Calu3 (cell line): Measurements from ENCODE around the gene AK9. TPM values are rescaled to one million over a fixed set of nuclear protein-coding genes. Genes with fewer than 3 reads are reported as not detected.

Experiments used
- BruUV-seq: library from RNA; stranded (reverse); fragments of 400-500 nt; replicated peaks from 2 replicates; lab custom pipeline; 2021; lab: Mats Ljungman, UMichigan
- CTCF ChIA-PET: fragments of 300-600 bp; sonication (Branson Sonifier 250); formaldehyde crosslinking; loops from one replicate; lab custom pipeline; 2022; ENCODE audit warnings: antibody characterized with exemption; lab: Charles Lee
- DNase-seq: peaks from one replicate; pipeline ENCODE4 v3.0.0; 2022
- H3K27ac Mint-ChIP-seq: one replicate; pipeline ENCODE4 v1.8.0; 2022; ENCODE audit warnings: mixed read lengths; ENCODE audit not compliant: unreplicated experiment
- H3K27me3 Mint-ChIP-seq: one replicate; pipeline ENCODE4 v1.8.0; 2022; ENCODE audit warnings: mixed read lengths; ENCODE audit not compliant: unreplicated experiment
- H3K36me3 Mint-ChIP-seq: one replicate; pipeline ENCODE4 v1.8.0; 2022; ENCODE audit warnings: mild to moderate bottlenecking, moderate library complexity, mixed read lengths; ENCODE audit not compliant: insufficient read depth, unreplicated experiment
- H3K4me1 Mint-ChIP-seq: one replicate; pipeline ENCODE4 v1.8.0; 2022; ENCODE audit warnings: mild to moderate bottlenecking, low read depth, mixed read lengths; ENCODE audit not compliant: unreplicated experiment
- H3K4me3 Mint-ChIP-seq: one replicate; pipeline ENCODE4 v1.8.0; 2022; ENCODE audit warnings: mild to moderate bottlenecking, low read depth, moderate library complexity, mixed read lengths; ENCODE audit not compliant: unreplicated experiment
- H3K9me3 Mint-ChIP-seq: one replicate; pipeline ENCODE4 v1.8.0; 2022; ENCODE audit warnings: low read depth, mixed read lengths; ENCODE audit not compliant: unreplicated experiment
- CTCF ChIP-seq: fragments of 200-600 bp; IDR thresholded peaks from one replicate; pipeline ENCODE4 v1.8.0; 2022; ENCODE audit warnings: antibody characterized with exemption; ENCODE audit not compliant: unreplicated experiment
- intact Hi-C: fragments of 100-400 bp; cut with micrococcal nuclease; formaldehyde crosslinking; loops from one replicate; pipeline ENCODE4 v1.10.0; 2022; ENCODE audit not compliant: unreplicated experiment
- total RNA-seq: library from RNA; stranded (reverse); gene quantifications from 2 replicates; pipeline ENCODE4 v1.2.3, GENCODE V29; 2022

Gene AK9
- total RNA-seq, 1 experiment from 2014 or later, result 7.6 TPM

GRCh38 chr6:109484122-109484521 is 206.9 kb downstream of the AK9 start:
- CTCF ChIA-PET, result interaction anchor here (0.9 kb wide), 1 partner anchor 207 kb away, joined by 3 read pairs; no protein-coding TSS in a partner anchor
- TF ChIP-seq CTCF, result no peak
- intact Hi-C loops, result no loop called here

GRCh38 chr6:109483735-109484057 is 207.3 kb downstream of the AK9 start:
- intact Hi-C loops, result no loop called here
- CTCF ChIA-PET, result no interaction called here
- DNase-seq, result no peak
- H3K27ac Mint-ChIP-seq, result no peak overlapping the region
- H3K27me3 Mint-ChIP-seq, result peaks cover 13% of the 10 kb centered on the region
- peak overlapping the region; percentile 86 for H3K4me3 Mint-ChIP-seq
- H3K36me3 Mint-ChIP-seq, result peaks cover 20% of the 10 kb centered on the region
- TF ChIP-seq CTCF, result no peak
- no TSS peak for BruUV-seq
- H3K4me1 Mint-ChIP-seq, result peaks cover 35% of the 10 kb centered on the region
- no peaks in the 10 kb centered on the region for H3K9me3 Mint-ChIP-seq

More at GRCh38 chr6:109484122-109484521, 206.9 kb downstream of the AK9 start:
- no peaks in the 10 kb centered on the region for H3K9me3 Mint-ChIP-seq
- H3K4me3 Mint-ChIP-seq, result peak overlapping the region; percentile 86
- peaks cover 31% of the 10 kb centered on the region for H3K4me1 Mint-ChIP-seq
- BruUV-seq, result no TSS peak
- peaks cover 13% of the 10 kb centered on the region for H3K27me3 Mint-ChIP-seq
- peaks cover 17% of the 10 kb centered on the region for H3K36me3 Mint-ChIP-seq
- no peak overlapping the region for H3K27ac Mint-ChIP-seq
- DNase-seq, result no peak

- H3K4me1 Mint-ChIP-seq, result peaks cover 41% of the 10 kb centered on the region
- peak within 1 kb of the TSS; percentile 86 for H3K4me3 Mint-ChIP-seq
- no peak for TF ChIP-seq CTCF
- peaks cover 25% of the 10 kb centered on the region for H3K36me3 Mint-ChIP-seq
- H3K27ac Mint-ChIP-seq, result peak within 1 kb of the TSS; percentile 43
- CTCF ChIA-PET, result interaction anchor here (0.7 kb wide), 1 partner anchor 28 kb away, joined by 5 read pairs; no protein-coding TSS in a partner anchor
- peaks cover 13% of the 10 kb centered on the region for H3K27me3 Mint-ChIP-seq
- H3K9me3 Mint-ChIP-seq, result no peaks in the 10 kb centered on the region
- no TSS peak for BruUV-seq
- intact Hi-C loops, result no loop called here
- DNase-seq, result peak; percentile 91
Measured at GRCh38 chr6:109482905-109483734, 207.9 kb downstream of the AK9 start, which contains the start of gene ZBTB24. ZBTB24 (minus strand) TSS chr6:109483219; CDS start chr6:109482026, 1,193 bp downstream.

- BruUV-seq, result TSS peak; percentile 51
- H3K9me3 Mint-ChIP-seq, result no peaks in the 10 kb centered on the region
- peaks cover 35% of the 10 kb centered on the region for H3K36me3 Mint-ChIP-seq
- H3K4me3 Mint-ChIP-seq, result peak overlapping the region; percentile 86
- H3K4me1 Mint-ChIP-seq, result peaks cover 45% of the 10 kb centered on the region
- no peaks in the 10 kb centered on the region for H3K27me3 Mint-ChIP-seq
- DNase-seq, result no peak
- no peak overlapping the region for H3K27ac Mint-ChIP-seq
- no peak for TF ChIP-seq CTCF
- CTCF ChIA-PET, result no interaction called here
- intact Hi-C loops, result no loop called here
Measured at GRCh38 chr6:109480993-109481480, 210.0 kb downstream of the AK9 start.
